Ovary (tissue), 9 donors: ENCODE data around the gene ANK2. TPM values are rescaled to one million over a fixed set of nuclear protein-coding genes. Genes with fewer than 3 reads are reported as not detected.
"Not testable (repeated sequence)": the region's sequence is repeated elsewhere in the genome, so short reads cannot be mapped to it uniquely, and the experiment has no call there.

Experiments
- DNase-seq, 5 donors: peaks; one replicate each; pipeline ENCODE4 v3.0.0-alpha.2; 2019 to 2020
- H3K27ac ChIP-seq, 2 donors: fragments of 200-600 bp; one replicate each; pipeline versions ENCODE4 v1.5.1 to v1.8.0; 2019 to 2022
- H3K27me3 ChIP-seq: fragments of 200-600 bp; one replicate; pipeline ENCODE4 v1.8.0; 2022
- H3K36me3 ChIP-seq: fragments of 200-600 bp; sonication (generic); one replicate; pipeline ENCODE4 v1.5.1; 2019
- H3K4me1 ChIP-seq: one replicate; pipeline ENCODE4 v1.8.1; 2013; ENCODE audit warnings: mild to moderate bottlenecking, moderate library complexity; ENCODE audit not compliant: insufficient read depth
- H3K4me3 ChIP-seq: fragments of 200-600 bp; sonication (generic); one replicate; pipeline ENCODE4 v1.5.1; 2017
- H3K9me3 ChIP-seq, 2 donors: fragments of 200-600 bp in 1 of 2; sonication (generic) in 1 of 2; one replicate each; pipeline versions ENCODE4 v1.5.1 to v1.8.1; 2013 to 2019; ENCODE audit warnings: mild to moderate bottlenecking in 1 of 2, moderate library complexity in 1 of 2
- EP300 ChIP-seq: sonication (generic); formaldehyde crosslinking; IDR thresholded peaks from one replicate; pipeline ENCODE4 v1.6.1; 2017; ENCODE audit warnings: antibody characterized with exemption
- POLR2A ChIP-seq: fragments of 450-650 bp; IDR thresholded peaks from one replicate; pipeline ENCODE4 v1.6.1; 2017; ENCODE audit warnings: antibody characterized with exemption, mild to moderate bottlenecking, moderate library complexity
- WGBS, 3 donors: extraction: QIAGEN DNeasy Blood & Tissue Kit in 1 of 3; methylation state at CpG; one replicate each; pipeline versions ENCODE4 v1.1.5 to v1.1.7; 2013 to 2017; 5-methylcytosine and 5-hydroxymethylcytosine counted together
- intact Hi-C, 4 donors: fragments of 100-400 bp; cut with DNase I; formaldehyde crosslinking; loops; one replicate each; pipeline versions ENCODE4 v1.11.0 to v1.15.1; 2022 to 2023
- polyA plus RNA-seq, 2 donors: library from polyadenylated mRNA; stranded (reverse); fragments of 200-250 nt in 1 of 2; fragments of 350-450 nt in 1 of 2; fragmentation: Illumina TruSeq in 1 of 2; extraction: RNeasy Lipid Tissue Mini Kit (QIAGEN cat#74804) in 1 of 2; gene quantifications; one replicate each; pipeline ENCODE4 v1.2.3, GENCODE V29; 2013 to 2014
- total RNA-seq, 7 donors: library from RNA; depleted of rRNA in 2 of 7; stranded (reverse); fragments of >200 nt in 2 of 7; fragmentation: NEBNext Ultra II Directional in 3 of 7; extraction: Animal tissue kit (Norgen Biotek cat#: 25700) in 3 of 7; gene quantifications; one replicate each; pipeline versions ENCODE4 v1.1.0 to v1.2.4, GENCODE V29; 2016 to 2023
- TF ChIP-seq, protein P1 (sequence below), 3 donors: fragments of 450-650 bp in 2 of 3; fragments of 200-600 bp in 1 of 3; IDR thresholded peaks; one replicate each; pipeline versions ENCODE4 v1.5.1 to v1.8.0; 2016 to 2022; ENCODE audit warnings: antibody characterized with exemption in 3 of 3, mild to moderate bottlenecking in 1 of 3
- donor health status: DM: no; HTN: no; CAD: no; lungs with moderate emphysema.
- donor health status: DM: no; HTN: no; CAD: no.
- donor health status: Bipolar disorder and iron deficiency.
- donor health status: DM: yes; HTN: yes; CAD: no.
- donor health status: DM: no; HTN: no; CAD: no.
- donor health status: DM: yes; HTN: yes; CAD: no.

The ANK2 gene
- total and polyA plus RNA-seq, 9 donors = 26.4 to 120 (median 66.9) TPM

DNA sequence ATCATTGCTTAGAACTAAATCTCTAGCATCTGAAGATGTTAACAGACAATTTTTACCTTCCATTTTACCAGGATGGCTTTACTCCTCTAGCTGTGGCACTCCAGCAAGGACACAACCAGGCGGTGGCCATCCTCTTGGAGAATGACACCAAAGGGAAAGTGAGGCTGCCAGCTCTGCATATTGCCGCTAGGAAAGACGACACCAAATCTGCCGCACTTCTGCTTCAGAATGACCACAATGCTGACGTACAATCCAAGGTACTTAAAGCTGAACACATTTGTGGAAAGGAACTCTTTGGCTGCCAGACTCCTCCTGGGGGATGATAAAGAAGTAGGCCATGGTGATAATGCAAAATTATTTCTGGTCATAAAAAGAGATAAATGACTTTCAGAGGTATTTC, 187.5 kb downstream of the ANK2 start:
- H3K27me3 ChIP-seq = no peaks in the 10 kb centered on the region
- no peaks in the 10 kb centered on the region for H3K4me1 ChIP-seq
- no peak for DNase-seq
- no peak overlapping the region for H3K4me3 ChIP-seq
- intact Hi-C loops = no loop called here
- WGBS, 3 donors = 91 to 95% (median 93%) methylated on average over 5 of the region's 5 CpGs
- TF ChIP-seq, protein P1, sequence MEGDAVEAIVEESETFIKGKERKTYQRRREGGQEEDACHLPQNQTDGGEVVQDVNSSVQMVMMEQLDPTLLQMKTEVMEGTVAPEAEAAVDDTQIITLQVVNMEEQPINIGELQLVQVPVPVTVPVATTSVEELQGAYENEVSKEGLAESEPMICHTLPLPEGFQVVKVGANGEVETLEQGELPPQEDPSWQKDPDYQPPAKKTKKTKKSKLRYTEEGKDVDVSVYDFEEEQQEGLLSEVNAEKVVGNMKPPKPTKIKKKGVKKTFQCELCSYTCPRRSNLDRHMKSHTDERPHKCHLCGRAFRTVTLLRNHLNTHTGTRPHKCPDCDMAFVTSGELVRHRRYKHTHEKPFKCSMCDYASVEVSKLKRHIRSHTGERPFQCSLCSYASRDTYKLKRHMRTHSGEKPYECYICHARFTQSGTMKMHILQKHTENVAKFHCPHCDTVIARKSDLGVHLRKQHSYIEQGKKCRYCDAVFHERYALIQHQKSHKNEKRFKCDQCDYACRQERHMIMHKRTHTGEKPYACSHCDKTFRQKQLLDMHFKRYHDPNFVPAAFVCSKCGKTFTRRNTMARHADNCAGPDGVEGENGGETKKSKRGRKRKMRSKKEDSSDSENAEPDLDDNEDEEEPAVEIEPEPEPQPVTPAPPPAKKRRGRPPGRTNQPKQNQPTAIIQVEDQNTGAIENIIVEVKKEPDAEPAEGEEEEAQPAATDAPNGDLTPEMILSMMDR (IDR thresholded peaks at IDR 0.05) = no peak
- TF ChIP-seq EP300 (no peak), POLR2A (no peak)
- H3K27ac ChIP-seq = no peak overlapping the region
- no peaks in the 10 kb centered on the region for H3K36me3 ChIP-seq
- no peaks in the 10 kb centered on the region for H3K9me3 ChIP-seq

- 60 to 62% (median 60%) methylated on average over 3 of the region's 3 CpGs for WGBS, 3 donors
- intact Hi-C loops = no loop called here
- TF ChIP-seq, protein P1 (IDR thresholded peaks at IDR 0.05) = no peak
- TF ChIP-seq EP300 = no peak
- no peak for TF ChIP-seq POLR2A
These were observed 193.9 kb downstream of the ANK2 start for GRCh38 chr4:113243312-113243711.

DNA sequence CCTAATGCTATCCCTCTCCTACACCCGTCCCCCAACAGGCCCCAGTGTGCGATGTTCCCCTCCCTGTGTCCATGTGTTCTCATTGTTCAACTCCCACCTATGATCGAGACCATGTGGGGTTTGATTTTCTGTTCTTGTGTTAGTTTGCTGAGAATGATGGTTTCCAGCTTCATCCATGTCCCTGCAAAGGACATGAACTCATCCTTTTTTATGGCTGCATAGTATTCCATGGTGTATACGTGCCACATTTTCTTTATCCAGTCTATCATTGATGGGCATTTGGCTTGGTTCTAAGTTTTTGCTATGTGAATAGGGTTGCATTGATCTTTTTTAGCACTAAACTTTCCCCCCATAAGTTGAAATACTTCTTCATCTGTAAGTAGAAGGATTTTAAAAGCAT, 195.3 kb downstream of the ANK2 start:
- H3K27me3 ChIP-seq, intact Hi-C loops: not testable (repeated sequence)

More at GRCh38 chr4:113243312-113243711, 193.9 kb downstream of the ANK2 start:
- H3K9me3 ChIP-seq = no peaks in the 10 kb centered on the region
- H3K4me3 ChIP-seq = no peak overlapping the region
- no peaks in the 10 kb centered on the region for H3K36me3 ChIP-seq
- no peaks in the 10 kb centered on the region for H3K4me1 ChIP-seq
- DNase-seq = no peak
- no peak overlapping the region for H3K27ac ChIP-seq
- H3K27me3 ChIP-seq = no peaks in the 10 kb centered on the region

GRCh38 chr4:113248320-113248719, 198.9 kb downstream of the ANK2 start:
- Histone ChIP-seq H3K27ac (no peak overlapping the region), H3K4me3 (no peak overlapping the region), H3K36me3 (no peaks in the 10 kb centered on the region), H3K4me1 (no peaks in the 10 kb centered on the region), H3K27me3 (no peaks in the 10 kb centered on the region), H3K9me3 (no peaks in the 10 kb centered on the region)
- peak in 2 of 5 donors; percentile 22 to 25 for DNase-seq
- TF ChIP-seq POLR2A = no peak
- TF ChIP-seq EP300 = no peak
- TF ChIP-seq, protein P1 (IDR thresholded peaks at IDR 0.05) = no peak
- WGBS, 3 donors = 91 to 96% (median 93%) methylated on average over 5 of the region's 5 CpGs
- intact Hi-C loops = no loop called here

More for the DNA sequence above, 195.3 kb downstream of the ANK2 start:
- not testable (repeated sequence) for H3K9me3 ChIP-seq, H3K36me3 ChIP-seq, H3K27ac ChIP-seq, H3K4me1 ChIP-seq, DNase-seq, H3K4me3 ChIP-seq
- WGBS, 3 donors = 93 to 97% (median 96%) methylated on average over 4 of the region's 4 CpGs

DNA sequence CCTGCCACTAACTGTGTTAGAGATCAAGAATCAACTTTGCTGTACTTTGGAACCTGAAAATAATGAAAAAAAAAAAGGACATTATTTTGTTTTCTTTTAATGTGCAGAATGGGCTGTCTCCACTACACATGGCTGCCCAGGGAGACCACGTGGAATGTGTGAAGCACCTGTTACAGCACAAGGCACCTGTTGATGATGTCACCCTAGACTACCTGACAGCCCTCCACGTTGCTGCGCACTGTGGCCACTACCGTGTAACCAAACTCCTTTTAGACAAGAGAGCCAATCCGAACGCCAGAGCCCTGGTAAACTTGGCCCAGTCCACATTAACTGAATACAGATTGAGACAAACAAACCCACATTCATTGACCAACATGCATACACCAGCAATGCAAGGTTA, 206.2 kb downstream of the ANK2 start:
- DNase-seq = no peak
- intact Hi-C loops = no loop called here
- TF ChIP-seq POLR2A = no peak
- no peak for TF ChIP-seq EP300
- TF ChIP-seq, protein P1 (IDR thresholded peaks at IDR 0.05) = no peak
- WGBS, 3 donors = 90 to 95% (median 93%) methylated on average over 6 of the region's 6 CpGs
- no peaks in the 10 kb centered on the region for H3K27me3 ChIP-seq
- H3K27ac ChIP-seq = no peak overlapping the region
- no peaks in the 10 kb centered on the region for H3K4me1 ChIP-seq
- no peaks in the 10 kb centered on the region for H3K36me3 ChIP-seq
- no peaks in the 10 kb centered on the region for H3K9me3 ChIP-seq
- H3K4me3 ChIP-seq = no peak overlapping the region
